GM23248 (cell line): ENCODE measurements around the gene ANO2. TPM values are rescaled to one million over a fixed set of nuclear protein-coding genes. Genes with fewer than 3 reads are reported as not detected.

Experiments used
- DNase-seq: peaks from one replicate; pipeline ENCODE4 v3.0.0-alpha.2; 2015
- H2AFZ ChIP-seq: fragments of 200-600 bp; sonication (generic); 2 replicates; pipeline ENCODE4 v1.6.1; 2016; ENCODE audit warnings: antibody characterized with exemption
- H3F3A ChIP-seq: fragments of 200-600 bp; sonication (generic); 2 replicates; pipeline ENCODE4 v1.6.1; 2016; ENCODE audit warnings: mild to moderate bottlenecking, antibody characterized with exemption, mixed run types; ENCODE audit not compliant: insufficient read depth
- H3K27ac ChIP-seq: fragments of 200-600 bp; sonication (generic); 2 replicates; pipeline ENCODE4 v1.5.1; 2016; ENCODE audit warnings: mild to moderate bottlenecking
- H3K27me3 ChIP-seq: fragments of 200-600 bp; sonication (generic); replicated peaks from 2 replicates; pipeline ENCODE4 v1.6.1; 2016; ENCODE audit warnings: mild to moderate bottlenecking; ENCODE audit not compliant: insufficient read depth
- H3K36me3 ChIP-seq: fragments of 200-600 bp; sonication (generic); 2 replicates; pipeline ENCODE4 v1.6.1; 2016; ENCODE audit warnings: low read depth, mild to moderate bottlenecking
- H3K4me1 ChIP-seq: fragments of 200-600 bp; sonication (generic); 2 replicates; pipeline ENCODE4 v1.6.1; 2016; ENCODE audit warnings: mild to moderate bottlenecking; ENCODE audit not compliant: insufficient read depth
- H3K4me2 ChIP-seq: fragments of 200-600 bp; sonication (generic); one replicate; pipeline ENCODE4 v1.6.1; 2016; ENCODE audit warnings: mild to moderate bottlenecking; ENCODE audit not compliant: unreplicated experiment
- H3K4me3 ChIP-seq: fragments of 200-600 bp; sonication (generic); 2 replicates; pipeline ENCODE4 v1.5.1; 2016; ENCODE audit warnings: mild to moderate bottlenecking
- H3K79me2 ChIP-seq: fragments of 200-600 bp; sonication (generic); 2 replicates; pipeline ENCODE4 v1.6.1; 2016; ENCODE audit warnings: mild to moderate bottlenecking; ENCODE audit not compliant: insufficient read depth
- H3K9ac ChIP-seq: fragments of 200-600 bp; sonication (generic); 2 replicates; pipeline ENCODE4 v1.6.1; 2016; ENCODE audit warnings: mild to moderate bottlenecking
- H3K9me2 ChIP-seq: fragments of 200-600 bp; sonication (generic); 2 replicates; pipeline ENCODE4 v1.6.1; 2016; ENCODE audit warnings: mixed run types, mild to moderate bottlenecking, moderate library complexity; ENCODE audit not compliant: insufficient read depth
- H3K9me3 ChIP-seq: fragments of 200-600 bp; sonication (generic); one replicate; pipeline ENCODE4 v1.6.1; 2017; ENCODE audit warnings: low read depth
- H4K20me1 ChIP-seq: fragments of 200-600 bp; sonication (generic); 2 replicates; pipeline ENCODE4 v1.6.0; 2016; ENCODE audit not compliant: insufficient read depth
- EZH2 ChIP-seq: fragments of 200-600 bp; sonication (generic); IDR thresholded peaks from 2 replicates; pipeline ENCODE4 v1.6.1; 2018; ENCODE audit warnings: antibody characterized with exemption, mild to moderate bottlenecking; ENCODE audit not compliant: insufficient read depth, poor library complexity, severe bottlenecking
- EZH2phosphoT487 ChIP-seq: fragments of 200-600 bp; sonication (generic); IDR thresholded peaks from 2 replicates; pipeline ENCODE4 v1.6.1; 2018; ENCODE audit warnings: antibody characterized with exemption, moderate library complexity, mild to moderate bottlenecking, low read depth; ENCODE audit not compliant: insufficient read depth
- WGBS, 2 experiments: methylation state at CpG; one replicate each; pipeline ENCODE4 v1.1.6; 2015 to 2017; ENCODE audit warnings: low lambda C conversion rate in 2 of 2, low coverage in 1 of 2; ENCODE audit errors: missing lambda C conversion rate in 2 of 2; 5-methylcytosine and 5-hydroxymethylcytosine counted together
- in situ Hi-C: fragments of 300-500 bp; cut with MboI; formaldehyde crosslinking; loops from 2 replicates; pipeline ENCODE4 v1.15.0; 2020
- polyA plus RNA-seq: library from polyadenylated mRNA; unstranded; fragments of >200 nt; fragmentation: Nextera tagmentation; extraction: Ambion mirVana; gene quantifications from 2 replicates; pipeline ENCODE4 v1.2.1, GENCODE V29; 2016
- total RNA-seq: library from RNA; depleted of rRNA; stranded (reverse); fragments of >200 nt; shearing (Covaris generic); gene quantifications from 2 replicates; pipeline ENCODE4 v1.2.3, GENCODE V29; 2014

The ANO2 gene
- total and polyA plus RNA-seq, 2 experiments from 2014 or later: not detected

DNA sequence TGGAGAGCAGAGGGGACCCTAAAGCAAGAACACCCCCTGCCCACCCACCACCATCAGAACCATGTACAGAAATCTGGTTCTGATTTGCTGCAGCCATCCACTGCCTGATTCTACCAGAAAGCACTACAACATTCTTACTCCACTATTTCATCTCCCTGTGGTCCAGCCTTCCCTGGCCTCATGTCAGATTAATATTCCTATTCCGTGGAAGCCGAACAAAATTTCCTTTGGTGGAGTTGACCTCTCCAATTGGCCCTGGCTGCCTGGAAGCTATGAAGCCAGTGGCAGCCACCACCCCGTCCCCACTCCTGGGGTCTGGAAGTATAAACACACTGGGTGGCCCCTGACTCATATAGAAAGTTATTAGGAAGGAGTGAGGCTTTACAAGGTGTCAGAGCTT, 60.2 kb downstream of the ANO2 start:
- no peak overlapping the region for H2AFZ ChIP-seq
- in situ Hi-C loops: no loop called here
- DNase-seq: no peak
- no peak overlapping the region for H3K4me3 ChIP-seq
- TF ChIP-seq EZH2phosphoT487 (no peak), EZH2 (no peak)
- H3K9me2 ChIP-seq: no peaks in the 10 kb centered on the region
- no peaks in the 10 kb centered on the region for H4K20me1 ChIP-seq
- H3K4me2 ChIP-seq: no peak overlapping the region
- no peaks in the 10 kb centered on the region for H3K4me1 ChIP-seq
- H3K79me2 ChIP-seq: no peaks in the 10 kb centered on the region
- H3F3A ChIP-seq: no peaks in the 10 kb centered on the region
- 12 to 13% methylated on average over 3 of the region's 3 CpGs for WGBS, 2 experiments
- no peaks in the 10 kb centered on the region for H3K27me3 ChIP-seq
- no peak overlapping the region for H3K27ac ChIP-seq
- H3K36me3 ChIP-seq: no peaks in the 10 kb centered on the region
- H3K9ac ChIP-seq: no peak overlapping the region
- H3K9me3 ChIP-seq: no peaks in the 10 kb centered on the region

GRCh38 chr12:5884285-5884684, 60.8 kb downstream of the ANO2 start:
- in situ Hi-C loops: no loop called here
- no peak overlapping the region for H3K4me2 ChIP-seq
- no peaks in the 10 kb centered on the region for H3F3A ChIP-seq
- H3K4me1 ChIP-seq: no peaks in the 10 kb centered on the region
- H3K9ac ChIP-seq: no peak overlapping the region
- H3K27ac ChIP-seq: no peak overlapping the region
- no peaks in the 10 kb centered on the region for H3K9me2 ChIP-seq
- no peak overlapping the region for H2AFZ ChIP-seq
- DNase-seq: no peak
- no peaks in the 10 kb centered on the region for H3K9me3 ChIP-seq
- no peaks in the 10 kb centered on the region for H3K36me3 ChIP-seq
- no peak overlapping the region for H3K4me3 ChIP-seq
- 35 to 49% methylated on average over 2 of the region's 2 CpGs for WGBS, 2 experiments
- no peaks in the 10 kb centered on the region for H4K20me1 ChIP-seq
- H3K27me3 ChIP-seq: no peaks in the 10 kb centered on the region
- no peak for TF ChIP-seq EZH2
- no peak for TF ChIP-seq EZH2phosphoT487
- H3K79me2 ChIP-seq: no peaks in the 10 kb centered on the region

GRCh38 chr12:5882511-5883190, 62.4 kb downstream of the ANO2 start:
- TF ChIP-seq EZH2phosphoT487 (no peak), EZH2 (no peak)
- no peaks in the 10 kb centered on the region for H3K9me3 ChIP-seq
- no peaks in the 10 kb centered on the region for H4K20me1 ChIP-seq
- 46 to 51% methylated on average over 8 of the region's 8 CpGs for WGBS, 2 experiments
- H3K4me1 ChIP-seq: no peaks in the 10 kb centered on the region
- no peaks in the 10 kb centered on the region for H3K9me2 ChIP-seq
- DNase-seq: no peak
- H3K4me2 ChIP-seq: no peak overlapping the region
- no peak overlapping the region for H3K9ac ChIP-seq
- no peaks in the 10 kb centered on the region for H3F3A ChIP-seq
- H3K79me2 ChIP-seq: no peaks in the 10 kb centered on the region
- H2AFZ ChIP-seq: no peak overlapping the region
- H3K4me3 ChIP-seq: no peak overlapping the region
- no peaks in the 10 kb centered on the region for H3K36me3 ChIP-seq
- in situ Hi-C loops: no loop called here
- no peaks in the 10 kb centered on the region for H3K27me3 ChIP-seq
- H3K27ac ChIP-seq: no peak overlapping the region

DNA sequence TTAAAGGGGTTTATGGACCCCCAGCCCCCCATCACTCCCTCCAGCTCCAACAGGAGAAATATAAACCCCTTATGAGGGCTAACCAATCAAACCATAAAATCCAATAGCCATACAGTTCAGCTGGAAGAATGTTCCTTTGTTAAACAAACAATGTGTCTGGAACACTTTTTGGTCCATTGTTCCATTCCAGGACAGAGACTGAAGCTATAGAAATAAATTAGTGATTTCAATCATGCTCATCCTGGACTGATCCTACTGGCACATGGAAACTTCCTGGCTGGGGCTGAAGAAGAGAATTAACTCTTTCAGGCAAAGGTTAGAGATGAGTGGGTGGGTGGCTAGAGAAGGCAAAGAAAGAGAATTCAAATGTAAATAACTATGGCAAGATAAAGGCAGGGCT, 63.4 kb downstream of the ANO2 start:
- Histone ChIP-seq H3F3A (no peaks in the 10 kb centered on the region), H3K4me3 (no peak overlapping the region), H3K9me2 (no peaks in the 10 kb centered on the region), H3K27me3 (no peaks in the 10 kb centered on the region), H3K36me3 (no peaks in the 10 kb centered on the region), H4K20me1 (no peaks in the 10 kb centered on the region), H3K9ac (no peak overlapping the region), H3K4me2 (no peak overlapping the region), H3K9me3 (no peaks in the 10 kb centered on the region), H2AFZ (no peak overlapping the region), H3K79me2 (no peaks in the 10 kb centered on the region), H3K27ac (no peak overlapping the region), H3K4me1 (no peaks in the 10 kb centered on the region)
- in situ Hi-C loops: no loop called here
- DNase-seq: no peak
- TF ChIP-seq EZH2 (no peak), EZH2phosphoT487 (no peak)
